PC-9 (cell line): Measurements from ENCODE around the gene EXOC4. TPM values are rescaled to one million over a fixed set of nuclear protein-coding genes. Genes with fewer than 3 reads are reported as not detected.

Experiments
- BruUV-seq: library from RNA; stranded (reverse); fragments of 400-500 nt; replicated peaks from 2 replicates; lab custom pipeline; 2021; lab: Mats Ljungman, UMichigan
- CTCF ChIA-PET: fragments of 300-600 bp; sonication (Branson Sonifier 250); formaldehyde crosslinking; loops from one replicate; lab custom pipeline; 2022; ENCODE audit warnings: antibody characterized with exemption; lab: Charles Lee
- POLR2A ChIA-PET: fragments of 300-600 bp; sonication (Branson Sonifier 250); formaldehyde crosslinking; loops from one replicate; lab custom pipeline; 2022; ENCODE audit warnings: antibody characterized with exemption; ENCODE audit not compliant: unreplicated experiment; lab: Charles Lee
- DNase-seq, 2 experiments: peaks; one replicate each; pipeline versions ENCODE4 v3.0.0 to v3.0.0-alpha.2; 2015 to 2022; ENCODE audit warnings: mixed read lengths in 1 of 2
- H2AFZ ChIP-seq: fragments of 200-600 bp; sonication (generic); 2 replicates; pipeline ENCODE4 v1.8.1; 2017; ENCODE audit warnings: antibody characterized with exemption
- H3F3A ChIP-seq: fragments of 200-600 bp; sonication (generic); 2 replicates; pipeline ENCODE4 v1.8.1; 2017; ENCODE audit warnings: antibody characterized with exemption, mild to moderate bottlenecking, low read depth; ENCODE audit not compliant: insufficient read depth
- H3K27ac ChIP-seq: fragments of 200-600 bp; sonication (generic); 2 replicates; pipeline ENCODE4 v1.6.1; 2016; ENCODE audit warnings: mixed run types
- H3K27me3 ChIP-seq: fragments of 200-600 bp; sonication (generic); 2 replicates; pipeline ENCODE4 v1.6.1; 2016; ENCODE audit warnings: low read depth, mixed run types; ENCODE audit not compliant: insufficient read depth
- H3K36me3 ChIP-seq: fragments of 200-600 bp; sonication (generic); 2 replicates; pipeline ENCODE4 v1.6.1; 2016; ENCODE audit warnings: low read depth, mixed run types
- H3K4me1 ChIP-seq: fragments of 200-600 bp; sonication (generic); replicated peaks from 2 replicates; pipeline ENCODE4 v1.6.1; 2016; ENCODE audit warnings: mixed run types; ENCODE audit not compliant: insufficient read depth
- H3K4me2 ChIP-seq: fragments of 200-600 bp; sonication (generic); 2 replicates; pipeline ENCODE4 v1.6.1; 2017; ENCODE audit warnings: mixed run types
- H3K4me3 ChIP-seq: fragments of 200-600 bp; sonication (generic); 2 replicates; pipeline ENCODE4 v1.6.1; 2016; ENCODE audit warnings: mixed run types
- H3K79me2 ChIP-seq: fragments of 200-600 bp; sonication (generic); 2 replicates; pipeline ENCODE4 v1.6.1; 2017; ENCODE audit warnings: low read depth, mixed run types
- H3K9me2 ChIP-seq: fragments of 200-600 bp; sonication (generic); 2 replicates; pipeline ENCODE4 v1.8.1; 2017; ENCODE audit warnings: mild to moderate bottlenecking; ENCODE audit not compliant: insufficient read depth
- H3K9me3 ChIP-seq: fragments of 200-600 bp; sonication (generic); 2 replicates; pipeline ENCODE4 v1.8.1; 2016; ENCODE audit warnings: low read depth; ENCODE audit not compliant: insufficient read depth
- H4K20me1 ChIP-seq: fragments of 200-600 bp; sonication (generic); 2 replicates; pipeline ENCODE4 v1.8.1; 2017; ENCODE audit not compliant: insufficient read depth
- CTCF ChIP-seq: fragments of 200-600 bp; sonication (generic); conservative IDR thresholded peaks from 2 replicates; pipeline ENCODE4 v1.6.1; 2017; ENCODE audit warnings: mixed run types, antibody characterized with exemption, mild to moderate bottlenecking, moderate library complexity
- EZH2 ChIP-seq: fragments of 200-600 bp; sonication (generic); IDR thresholded peaks from 2 replicates; pipeline ENCODE4 v1.8.0; 2017; ENCODE audit warnings: antibody characterized with exemption, low read depth
- intact Hi-C: fragments of 100-400 bp; cut with micrococcal nuclease; formaldehyde crosslinking; loops from one replicate; pipeline ENCODE4 v1.10.0; 2022; ENCODE audit not compliant: unreplicated experiment
- total RNA-seq: library from RNA; stranded (reverse); gene quantifications from 2 replicates; pipeline ENCODE4 v1.2.3, GENCODE V29; 2021

Gene EXOC4
- total RNA-seq, 1 experiment from 2014 or later: 101 TPM

GRCh38 chr7:133999178-133999577 lies 746.3 kb downstream of the EXOC4 start:
- no peaks in the 10 kb centered on the region for H3K79me2 ChIP-seq
- no peak for DNase-seq
- H2AFZ ChIP-seq: no peak overlapping the region
- H3K4me2 ChIP-seq: no peak overlapping the region
- no peaks in the 10 kb centered on the region for H3K4me1 ChIP-seq
- CTCF ChIA-PET: interaction anchor here (0.6 kb wide), 1 partner anchor 545 kb away, joined by 5 read pairs; no protein-coding TSS in a partner anchor
- H3F3A ChIP-seq: no peaks in the 10 kb centered on the region
- intact Hi-C loops: no loop called here
- TF ChIP-seq CTCF: no peak
- TF ChIP-seq EZH2: no peak
- H3K4me3 ChIP-seq: no peak overlapping the region
- H3K27me3 ChIP-seq: no peaks in the 10 kb centered on the region
- no peaks in the 10 kb centered on the region for H3K9me3 ChIP-seq
- H3K36me3 ChIP-seq: no peaks in the 10 kb centered on the region
- BruUV-seq: no TSS peak
- no peaks in the 10 kb centered on the region for H4K20me1 ChIP-seq
- no peak overlapping the region for H3K27ac ChIP-seq
- POLR2A ChIA-PET: no interaction called here
- H3K9me2 ChIP-seq: no peaks in the 10 kb centered on the region

- Histone ChIP-seq H3K27ac (no peak overlapping the region), H3K9me2 (no peaks in the 10 kb centered on the region), H4K20me1 (no peaks in the 10 kb centered on the region), H3K4me1 (no peaks in the 10 kb centered on the region), H3K9me3 (no peaks in the 10 kb centered on the region), H3F3A (no peaks in the 10 kb centered on the region), H3K79me2 (no peaks in the 10 kb centered on the region), H3K4me2 (no peak overlapping the region), H3K36me3 (no peaks in the 10 kb centered on the region), H2AFZ (no peak overlapping the region), H3K27me3 (no peaks in the 10 kb centered on the region), H3K4me3 (no peak overlapping the region)
- no peak for TF ChIP-seq EZH2
- TF ChIP-seq CTCF: no peak
- POLR2A ChIA-PET: no interaction called here
- CTCF ChIA-PET: no interaction called here
- no TSS peak for BruUV-seq
- intact Hi-C loops: no loop called here
- no peak for DNase-seq
Measured at GRCh38 chr7:134004829-134005505, 752.1 kb downstream of the EXOC4 start.

- Histone ChIP-seq H3F3A (no peaks in the 10 kb centered on the region), H3K4me3 (no peak overlapping the region), H3K4me2 (no peak overlapping the region), H3K9me2 (no peaks in the 10 kb centered on the region), H3K27me3 (no peaks in the 10 kb centered on the region), H3K79me2 (no peaks in the 10 kb centered on the region), H2AFZ (no peak overlapping the region), H3K36me3 (no peaks in the 10 kb centered on the region), H3K9me3 (no peaks in the 10 kb centered on the region), H3K27ac (no peak overlapping the region), H4K20me1 (no peaks in the 10 kb centered on the region), H3K4me1 (no peaks in the 10 kb centered on the region)
- DNase-seq: no peak
- ChIA-PET CTCF (no interaction called here), POLR2A (no interaction called here)
- intact Hi-C loops: no loop called here
- TF ChIP-seq CTCF (no peak), EZH2 (no peak)
- no TSS peak for BruUV-seq
Measured at GRCh38 chr7:134009314-134010110, 756.6 kb downstream of the EXOC4 start.
